GM19035 (cell line): ENCODE data around the gene UBXN6.

Experiments used
- ATAC-seq: cut with Tn5 transposase; IDR thresholded peaks from one replicate; pipeline ENCODE4 v1.9.1; 2021; ENCODE audit not compliant: unreplicated experiment

The UBXN6 gene

DNA sequence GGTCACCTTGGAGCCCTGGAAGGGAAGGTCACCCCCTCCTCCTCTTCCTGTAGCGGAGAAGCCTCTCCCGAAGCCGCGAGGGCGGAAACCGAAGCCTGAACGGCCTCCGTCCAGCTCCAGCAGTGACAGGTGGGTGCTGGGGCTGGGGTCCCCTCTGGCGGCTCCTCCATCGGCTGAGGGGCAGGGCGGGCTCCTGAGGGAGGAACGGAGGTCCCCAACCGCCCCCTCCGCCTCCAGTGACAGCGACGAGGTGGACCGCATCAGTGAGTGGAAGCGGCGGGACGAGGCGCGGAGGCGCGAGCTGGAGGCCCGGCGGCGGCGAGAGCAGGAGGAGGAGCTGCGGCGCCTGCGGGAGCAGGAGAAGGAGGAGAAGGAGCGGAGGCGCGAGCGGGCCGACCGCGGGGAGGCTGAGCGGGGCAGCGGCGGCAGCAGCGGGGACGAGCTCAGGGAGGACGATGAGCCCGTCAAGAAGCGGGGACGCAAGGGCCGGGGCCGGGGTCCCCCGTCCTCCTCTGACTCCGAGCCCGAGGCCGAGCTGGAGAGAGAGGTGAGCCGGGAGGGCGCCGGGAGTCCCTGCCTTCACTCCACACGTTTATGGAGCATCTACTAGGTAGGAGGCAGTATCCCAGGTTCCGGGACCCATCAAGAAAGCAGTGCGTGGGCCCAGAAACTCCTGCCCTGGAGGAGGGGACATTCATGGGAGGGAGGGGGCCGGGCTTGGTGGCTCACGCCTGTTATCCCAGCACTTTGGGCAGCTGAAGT is 36.5 kb upstream of the UBXN6 start:
- no peak for ATAC-seq

DNA sequence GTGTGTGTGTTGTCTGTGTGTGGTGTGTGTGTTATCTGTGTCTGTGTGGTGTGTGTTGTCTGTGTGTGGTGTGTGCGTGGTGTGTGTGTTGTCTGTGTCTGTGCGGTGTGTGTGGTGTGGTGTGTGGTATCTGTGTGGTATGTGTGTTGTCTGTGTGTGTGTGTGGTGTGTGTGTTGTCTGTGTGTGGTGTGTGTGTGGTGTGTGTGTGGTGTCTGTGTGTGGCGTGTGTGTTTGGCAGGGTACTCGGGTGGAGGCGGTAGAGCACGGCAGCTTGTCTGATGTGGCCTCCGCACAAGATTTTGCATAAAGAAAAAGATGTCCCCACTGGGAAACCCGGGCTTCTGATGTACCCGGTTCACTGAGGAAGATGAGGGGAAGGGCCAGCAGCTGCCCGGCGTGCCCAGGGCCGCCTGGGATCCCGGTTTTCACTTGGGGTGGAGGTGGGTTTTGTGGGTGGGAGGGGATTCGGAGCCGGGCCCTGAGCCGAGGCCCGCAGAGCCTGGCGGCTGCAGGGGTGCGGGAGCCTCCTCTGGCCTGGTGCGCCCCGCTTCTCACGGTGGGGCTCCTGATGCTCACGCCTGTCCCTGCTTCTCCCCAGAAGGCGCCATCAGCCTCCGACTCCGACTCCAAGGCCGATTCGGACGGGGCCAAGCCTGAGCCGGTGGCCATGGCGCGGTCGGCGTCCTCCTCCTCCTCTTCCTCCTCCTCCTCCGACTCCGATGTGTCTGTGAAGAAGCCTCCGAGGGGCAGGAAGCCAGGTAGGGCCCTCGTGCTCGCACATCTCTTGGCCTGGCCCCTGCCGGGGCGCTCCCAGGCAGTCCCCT is 35.7 kb upstream of the UBXN6 start:
- ATAC-seq: no peak

DNA sequence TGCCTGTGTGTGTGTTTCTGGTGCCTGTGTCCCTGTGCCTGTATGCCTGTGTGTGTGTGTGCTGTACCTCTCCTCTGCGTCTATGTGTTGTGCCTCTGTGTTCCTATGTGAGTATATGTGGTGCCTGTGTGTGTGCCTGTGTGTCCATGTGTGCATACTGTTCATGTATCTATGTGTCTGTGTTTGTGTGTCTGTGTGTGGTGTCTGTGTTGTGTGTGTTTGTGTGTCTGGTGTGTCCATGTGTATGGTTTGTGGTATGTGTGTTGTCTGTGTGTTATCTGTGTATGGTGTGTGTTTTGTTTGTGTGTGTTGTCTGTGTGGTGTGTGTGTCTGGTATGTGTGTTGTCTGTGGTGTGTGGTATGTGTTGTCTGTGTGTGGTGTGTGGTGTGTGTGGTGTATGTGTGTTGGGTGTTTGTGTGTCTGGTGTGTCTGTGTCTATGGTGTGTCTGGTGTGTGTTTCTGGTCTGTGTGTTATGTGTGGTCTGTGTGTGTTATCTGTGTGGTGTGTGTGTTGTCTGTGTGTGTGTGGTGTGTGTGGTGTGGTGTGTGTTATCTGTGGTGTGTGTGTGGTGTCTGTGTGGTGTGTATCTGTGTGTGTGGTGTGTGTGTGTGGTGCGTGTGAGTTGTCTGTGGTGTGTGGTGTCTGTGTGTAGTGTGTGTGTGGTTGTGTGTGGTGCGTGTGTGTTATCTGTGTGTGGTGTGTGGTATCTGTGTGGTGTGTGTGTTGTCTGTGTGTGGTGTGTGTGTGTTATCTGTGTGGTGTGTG is 34.9 kb upstream of the UBXN6 start:
- ATAC-seq: no peak

DNA sequence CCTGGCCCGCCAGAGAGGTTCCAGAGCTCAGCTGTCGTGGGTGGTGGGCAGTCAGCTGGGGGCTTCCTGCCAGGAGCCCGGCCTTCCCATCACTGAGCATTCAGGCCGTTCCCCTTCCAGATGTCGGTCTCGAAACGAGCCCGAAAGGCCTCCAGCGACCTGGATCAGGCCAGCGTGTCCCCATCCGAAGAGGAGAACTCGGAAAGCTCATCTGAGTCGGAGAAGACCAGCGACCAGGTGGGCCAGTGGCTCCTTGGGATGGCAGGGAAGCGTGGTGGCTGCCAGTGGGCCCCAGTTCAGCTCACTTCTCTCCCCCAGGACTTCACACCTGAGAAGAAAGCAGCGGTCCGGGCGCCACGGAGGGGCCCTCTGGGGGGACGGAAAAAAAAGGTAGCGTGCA is 33.9 kb upstream of the UBXN6 start:
- ATAC-seq: no peak

DNA sequence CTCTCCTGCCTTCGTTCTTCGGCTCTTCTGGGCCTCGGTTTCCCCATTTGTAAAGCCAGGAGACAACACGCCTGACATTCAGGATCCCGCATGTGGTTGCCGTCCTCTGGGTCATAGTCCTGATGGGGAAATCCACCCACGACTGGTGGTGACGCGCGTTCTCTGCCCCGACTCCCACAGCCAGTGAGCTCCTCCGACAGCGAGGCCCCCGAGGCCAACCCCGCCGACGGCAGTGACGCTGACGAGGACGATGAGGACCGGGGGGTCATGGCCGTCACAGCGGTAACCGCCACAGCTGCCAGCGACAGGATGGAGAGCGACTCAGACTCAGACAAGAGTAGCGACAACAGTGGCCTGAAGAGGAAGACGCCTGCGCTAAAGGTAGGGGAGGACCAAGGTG is 30.9 kb upstream of the UBXN6 start:
- ATAC-seq: no peak

DNA sequence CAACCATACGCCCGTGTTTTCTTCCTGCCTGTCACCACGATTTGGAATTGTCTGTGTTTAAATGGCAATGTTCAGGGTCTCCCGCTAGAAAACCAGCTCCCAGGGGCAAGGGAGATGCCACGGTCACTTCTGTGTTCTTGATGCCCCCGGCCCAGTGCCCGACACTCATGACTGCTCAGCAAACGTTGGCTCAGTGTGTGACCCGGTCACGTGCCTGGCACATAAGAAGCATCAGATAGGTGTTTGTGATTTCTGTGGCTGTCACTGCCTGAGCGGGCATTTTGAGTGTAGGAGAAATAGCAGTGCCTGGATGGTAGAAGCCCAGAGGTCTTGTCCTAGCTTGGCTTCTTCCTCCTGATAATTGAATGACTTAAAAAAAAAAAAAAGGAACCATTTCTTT is 30.0 kb upstream of the UBXN6 start:
- no peak for ATAC-seq

DNA sequence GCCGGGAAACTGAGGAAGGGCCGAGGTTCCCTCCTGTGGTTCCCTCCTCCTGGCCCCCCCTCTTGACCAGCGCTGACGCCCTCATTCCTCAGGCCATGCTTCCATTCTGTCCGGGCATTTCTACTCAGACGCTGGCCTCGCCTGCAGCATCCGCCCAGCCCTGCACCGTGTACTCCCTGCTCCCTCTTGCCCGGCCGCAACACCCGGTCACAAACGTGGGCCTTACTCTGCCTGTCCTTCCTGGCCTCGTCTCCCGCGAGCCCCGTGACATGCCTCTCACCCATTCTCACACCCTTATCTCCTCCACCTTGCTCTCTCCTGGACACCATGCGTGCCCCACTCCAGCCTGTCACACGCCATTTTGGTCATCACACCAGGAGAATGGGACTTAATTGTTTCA is 25.8 kb upstream of the UBXN6 start:
- ATAC-seq: no peak

DNA sequence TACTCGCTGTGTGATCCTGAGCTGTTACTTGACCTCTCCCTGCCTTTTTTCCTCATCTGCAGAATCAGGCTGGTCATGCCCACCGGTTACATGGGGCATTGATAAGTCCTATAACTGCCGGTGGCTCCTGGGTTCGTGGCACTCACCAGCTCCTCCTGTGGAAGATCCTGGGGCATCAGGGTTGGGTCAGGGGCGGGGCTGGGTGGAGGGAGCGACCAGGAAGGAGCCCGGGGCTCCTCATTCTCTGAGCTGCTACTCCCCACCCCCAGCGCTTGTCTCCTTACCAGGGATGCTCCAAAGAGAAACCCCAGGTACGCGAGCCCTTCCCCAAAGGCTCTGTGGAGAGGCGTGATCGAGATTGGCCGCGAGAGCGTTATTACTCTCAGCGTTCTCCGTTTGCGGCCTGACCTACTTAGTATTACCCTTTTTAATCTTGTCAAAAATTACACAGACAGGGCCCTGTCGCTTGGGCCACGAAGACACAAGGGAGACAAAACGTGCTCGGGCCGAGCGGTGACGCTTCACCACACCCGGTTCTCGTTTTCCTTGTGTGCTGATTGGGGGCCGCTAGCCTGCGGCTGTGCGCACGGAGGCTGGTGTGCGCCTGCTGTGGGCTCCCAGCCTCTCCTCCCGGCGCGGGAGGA is 25.2 kb upstream of the UBXN6 start:
- no peak for ATAC-seq

DNA sequence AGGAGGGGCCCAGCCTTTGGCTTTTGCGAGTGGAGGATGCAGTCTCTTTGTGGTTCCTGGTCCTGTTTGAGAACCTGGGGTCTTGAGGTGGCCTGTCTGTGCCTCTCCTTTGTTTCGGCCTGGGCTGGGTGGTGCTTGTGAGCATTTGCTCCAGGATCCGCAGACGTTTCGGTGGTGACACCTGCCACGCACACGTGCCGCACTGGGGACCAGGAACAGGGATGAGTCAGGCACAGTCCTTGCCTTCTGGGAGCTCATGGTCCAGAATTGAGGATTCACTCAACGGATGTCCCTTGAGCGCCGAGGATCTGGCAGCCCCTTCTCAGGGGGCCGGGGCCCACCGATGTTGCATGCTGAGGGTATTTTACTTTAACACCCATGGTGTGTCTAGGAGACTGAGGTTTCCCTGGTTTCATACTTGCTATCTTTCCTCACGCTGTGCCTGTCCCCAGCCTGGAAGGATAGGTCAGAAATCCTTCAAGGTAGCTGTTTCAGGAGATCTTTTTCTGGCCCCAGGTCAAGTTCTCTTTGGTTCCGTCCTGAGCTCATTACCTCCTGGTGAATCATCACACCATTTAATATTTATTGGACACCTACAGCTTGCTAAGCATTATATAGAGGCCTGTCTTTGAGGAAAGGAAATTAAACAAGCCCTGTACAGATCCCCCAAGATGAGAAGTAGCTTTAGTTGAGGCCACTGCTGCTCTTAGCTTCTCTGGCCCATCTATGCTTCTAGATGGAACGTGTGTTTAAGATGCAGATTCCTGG is 19.6 kb upstream of the UBXN6 start:
- no peak for ATAC-seq

DNA sequence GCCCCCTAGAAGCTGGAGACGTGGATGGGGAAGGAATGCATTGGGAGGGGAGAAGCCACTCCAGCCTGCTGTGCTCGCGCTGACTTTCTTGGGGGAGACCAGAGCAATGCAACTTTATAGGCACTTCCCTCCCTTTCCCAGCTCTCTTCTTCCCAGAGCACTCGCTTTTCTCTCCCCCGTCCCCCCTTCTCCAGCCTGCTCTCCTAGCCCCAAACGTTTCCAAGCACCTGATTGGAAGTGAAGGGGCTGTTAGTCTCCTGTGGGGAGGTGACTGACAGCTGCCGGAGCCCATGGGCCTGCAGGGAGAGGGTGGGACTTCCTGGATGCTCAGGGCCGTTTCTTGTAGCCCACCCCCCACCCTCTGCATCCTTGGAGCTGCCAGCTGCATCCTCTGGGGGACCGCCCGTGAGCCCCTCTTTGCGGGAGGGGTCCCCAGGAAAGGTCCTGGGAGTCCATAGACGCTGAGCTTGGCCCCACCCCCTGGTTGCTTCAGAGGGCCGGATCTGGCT is 17.0 kb upstream of the UBXN6 start:
- no peak for ATAC-seq

DNA sequence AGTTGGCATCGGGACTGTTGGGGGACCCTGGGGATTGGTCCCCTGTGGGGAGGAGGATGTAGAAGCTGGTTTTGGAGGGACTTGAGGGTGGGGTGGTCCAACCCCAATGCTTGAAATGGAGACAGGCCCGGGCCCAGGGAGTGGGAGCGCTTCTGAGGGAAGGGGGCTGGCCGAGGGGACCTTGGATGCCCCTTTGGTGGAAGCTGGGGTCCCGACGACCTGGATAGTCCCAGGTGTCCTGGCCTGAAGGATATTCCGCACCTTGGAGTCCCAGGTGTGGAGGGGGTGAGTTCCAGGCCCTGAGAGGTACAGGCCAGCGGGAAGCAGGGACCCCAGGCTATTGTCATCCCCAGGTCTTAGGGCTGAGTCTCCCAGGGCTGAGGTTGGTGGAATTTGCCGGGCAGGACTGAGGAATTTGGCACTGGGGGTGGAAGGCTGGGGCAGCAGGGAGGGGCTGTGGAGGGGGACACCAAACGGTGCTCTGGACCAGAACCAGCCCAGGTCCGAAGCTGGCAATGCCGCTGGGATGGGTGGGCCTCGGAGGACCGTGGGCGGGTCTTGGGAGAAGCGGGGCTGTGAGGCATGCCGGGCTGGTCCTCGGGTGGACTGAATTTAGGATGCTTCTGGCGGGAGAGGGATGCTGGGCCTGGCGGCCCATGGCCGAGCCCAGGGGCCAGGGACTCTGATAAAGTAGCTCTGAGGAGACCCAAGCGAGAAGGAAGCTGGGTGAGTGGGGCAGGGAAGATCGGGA is 16.3 kb upstream of the UBXN6 start:
- no peak for ATAC-seq

DNA sequence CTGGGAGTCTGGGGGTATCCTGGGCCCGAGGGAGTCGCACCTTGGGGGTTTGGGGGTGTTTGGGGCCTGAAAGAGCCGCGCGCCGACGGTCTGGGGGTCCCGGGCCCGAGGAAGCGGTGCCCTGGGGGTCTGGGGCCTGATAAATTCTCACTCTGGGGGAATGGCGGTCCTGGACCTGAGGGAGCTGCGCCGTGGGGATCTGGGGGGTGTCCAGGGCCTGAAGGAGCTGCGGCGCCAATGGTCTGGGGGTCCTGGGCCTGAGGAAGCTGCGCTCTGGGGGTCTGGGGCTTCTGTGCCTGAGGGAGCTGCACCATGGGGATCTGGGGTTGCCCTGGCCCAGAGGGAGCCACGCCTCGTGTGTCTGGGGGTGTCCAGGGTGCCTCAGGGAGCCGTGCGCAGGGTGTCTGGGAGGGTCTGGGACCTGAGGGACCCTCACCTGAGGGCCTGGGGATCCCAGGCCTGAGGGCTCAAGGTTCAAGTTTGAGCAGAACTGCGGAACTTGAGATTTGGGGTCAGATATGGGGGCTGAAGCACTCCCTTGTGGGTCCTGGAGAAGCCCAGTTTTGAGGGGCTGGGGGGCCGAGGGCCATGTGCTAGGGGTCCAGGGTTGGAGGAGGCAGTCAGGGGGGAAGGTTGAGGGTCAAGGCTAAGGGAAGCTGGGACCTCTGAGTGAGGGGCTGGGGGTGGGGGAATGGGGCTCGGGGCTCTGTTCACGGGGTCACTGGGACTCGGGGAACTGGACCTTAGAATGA is 15.6 kb upstream of the UBXN6 start:
- ATAC-seq: no peak

DNA sequence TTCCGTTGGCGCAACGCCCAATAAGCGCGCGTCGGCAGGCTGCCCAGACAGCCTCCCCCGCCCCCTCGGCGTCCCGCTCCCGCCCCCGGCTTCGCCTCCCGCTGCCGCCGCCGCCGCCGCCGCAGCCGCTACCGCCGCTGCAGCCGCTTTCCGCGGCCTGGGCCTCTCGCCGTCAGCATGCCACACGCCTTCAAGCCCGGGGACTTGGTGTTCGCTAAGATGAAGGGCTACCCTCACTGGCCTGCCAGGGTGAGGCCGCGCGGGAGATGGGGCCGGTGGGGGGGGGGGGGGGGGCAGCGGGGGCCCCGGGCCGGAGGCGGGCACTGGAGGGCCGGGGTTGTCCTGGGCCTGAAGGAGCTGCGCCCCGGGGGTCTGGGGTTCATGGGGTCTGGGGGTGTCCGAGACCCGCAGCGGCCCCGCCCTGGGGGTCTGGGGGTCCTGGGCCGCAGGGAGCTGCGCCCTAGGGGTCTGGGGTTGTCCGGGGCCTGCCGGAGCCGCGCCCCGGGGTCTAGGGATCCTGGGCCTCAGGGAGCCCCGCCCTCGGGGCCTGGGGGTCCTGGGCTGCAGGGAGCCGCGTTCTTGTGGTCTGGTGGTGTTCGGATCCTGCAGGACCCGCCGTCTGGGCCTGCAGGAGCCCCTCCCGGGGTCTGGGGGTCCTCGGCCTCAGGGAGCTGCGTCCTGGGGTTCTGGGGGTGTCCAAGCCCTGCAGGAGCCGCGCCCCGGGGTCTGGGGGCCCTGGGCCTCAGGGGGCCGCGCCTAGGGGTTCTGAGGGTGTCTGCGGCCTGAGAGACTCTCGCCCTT is 14.8 kb upstream of the UBXN6 start, which contains the start of gene HDGFL2:
TSS of gene HDGFL2 (plus strand) at position 124 of the 801 bp plus-strand sequence. CDS start at position 178, 54 bp downstream.
- peak; percentile 1 for ATAC-seq

DNA sequence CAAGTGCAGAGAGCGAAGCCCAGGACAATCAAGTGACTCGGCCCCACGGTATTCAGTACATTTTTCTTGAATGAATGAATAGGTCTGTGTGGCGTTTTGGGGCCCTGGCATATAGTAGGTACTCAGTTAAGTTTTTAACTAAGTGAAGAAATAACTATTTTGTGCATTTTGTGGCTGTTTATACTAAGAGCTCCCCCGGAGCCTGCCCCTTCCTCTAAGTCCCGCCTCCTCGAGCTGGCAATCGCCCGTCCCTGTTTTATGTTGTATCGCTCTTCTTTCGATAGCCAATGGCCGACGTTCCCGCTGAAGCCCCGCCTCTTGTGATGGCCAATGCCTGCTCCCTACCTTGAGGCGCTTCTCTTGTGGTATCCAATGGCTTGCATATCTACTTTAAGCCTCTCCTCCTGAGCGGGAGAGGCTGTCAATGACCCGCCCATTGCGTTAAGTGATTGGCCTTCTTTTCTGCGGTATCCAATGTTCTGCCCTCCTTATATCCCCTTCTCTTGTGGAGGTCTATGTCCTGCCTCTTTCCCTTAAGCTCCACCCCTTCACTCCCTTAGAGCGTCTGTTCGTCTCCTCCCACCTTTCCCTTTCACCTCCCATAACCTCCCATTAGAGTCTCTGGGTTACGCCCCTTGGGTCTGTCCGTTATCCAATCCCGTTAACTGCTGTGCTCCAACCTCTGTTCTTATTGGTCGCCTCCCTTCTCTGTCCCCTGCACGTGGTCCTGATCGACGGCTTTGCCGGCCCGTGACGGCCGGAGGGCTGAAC is 14.0 kb upstream of the UBXN6 start:
- ATAC-seq: peak; percentile 85

DNA sequence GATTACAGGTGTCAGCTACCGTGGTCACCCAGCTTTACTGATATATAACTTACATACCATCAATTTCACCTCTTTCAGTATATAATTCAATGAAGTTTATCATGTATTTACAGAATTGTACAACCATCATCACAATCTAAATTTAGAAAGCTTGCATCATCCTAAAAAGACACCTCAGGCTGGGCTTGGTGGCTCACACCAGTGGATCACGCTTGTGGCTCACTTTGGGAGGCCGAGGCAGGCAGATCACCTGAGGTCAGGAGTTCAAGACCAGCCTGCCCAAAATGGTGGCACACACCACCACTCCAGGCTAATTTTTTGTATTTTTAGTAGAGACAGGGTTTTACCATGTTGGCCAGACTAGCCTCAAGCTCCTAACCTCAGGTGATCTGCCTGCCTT is 10.2 kb upstream of the UBXN6 start:
- no peak for ATAC-seq

DNA sequence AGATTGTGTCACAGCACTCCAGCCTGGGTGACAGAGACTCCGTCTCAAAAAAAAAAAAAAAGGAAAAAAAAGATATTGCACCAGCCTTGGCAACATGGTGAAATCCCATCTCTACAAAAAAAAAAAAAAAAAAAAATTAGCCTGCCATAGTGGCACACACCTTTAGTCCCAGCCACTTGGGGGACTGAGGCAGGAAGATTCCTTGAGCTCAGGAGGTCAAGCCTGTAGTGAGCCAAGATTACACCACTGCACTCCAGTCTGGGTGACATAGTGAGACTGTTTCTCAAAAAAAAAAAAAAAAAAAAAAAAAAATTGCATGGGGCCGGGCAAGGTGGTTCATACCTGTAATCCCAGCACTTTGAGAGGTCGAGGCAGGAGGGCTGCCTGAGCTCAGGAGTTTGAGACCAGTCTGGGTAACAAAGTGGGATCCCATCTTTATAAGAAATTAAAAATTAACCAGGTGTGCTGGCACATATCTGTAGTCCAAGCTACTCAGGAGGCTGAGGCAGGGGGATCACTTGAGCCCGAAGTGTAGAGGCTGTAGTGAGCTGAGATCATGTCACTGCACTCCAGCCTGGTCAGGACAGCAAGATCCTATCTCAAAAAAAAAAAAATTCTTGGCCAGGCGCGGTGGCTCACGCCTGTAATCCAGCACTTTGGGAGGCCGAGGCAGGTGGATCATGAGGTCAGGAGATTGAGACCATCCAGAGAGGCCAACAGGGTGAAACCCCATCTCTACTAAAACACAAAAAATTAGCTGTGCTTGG is 7.4 kb upstream of the UBXN6 start:
- no peak for ATAC-seq
